ENCODE data around the gene ERAP2. TPM values are rescaled to one million over a fixed set of nuclear protein-coding genes. Genes with fewer than 3 reads are reported as not detected.

Gene ERAP2
- total RNA-seq, 1 donor from 2014 or later = not detected

- Mint-ChIP-seq H3K36me3 (ENCODE audit: unreplicated experiment) (no peaks in the 10 kb centered on the region), H3K9me3 (ENCODE audit: unreplicated experiment) (no peaks in the 10 kb centered on the region), H3K27me3 (ENCODE audit: unreplicated experiment) (no peaks in the 10 kb centered on the region), H3K4me1 (ENCODE audit: low read depth, unreplicated experiment) (no peaks in the 10 kb centered on the region), H3K4me3 (ENCODE audit: unreplicated experiment) (no peak overlapping the region), H3K27ac (ENCODE audit: unreplicated experiment) (no peak overlapping the region)
- TF ChIP-seq CTCF (IDR thresholded peaks at IDR 0.05; ENCODE audit: partially characterized antibody, unreplicated experiment) = no peak
- DNase-seq = no peak
Measured at GRCh38 chr5:96855031-96855872, 21.0 kb upstream of the ERAP2 start.

GRCh38 chr5:96856371-96856770 lies 19.9 kb upstream of the ERAP2 start:
- H3K36me3 Mint-ChIP-seq (ENCODE audit: unreplicated experiment) = no peaks in the 10 kb centered on the region
- H3K27me3 Mint-ChIP-seq (ENCODE audit: unreplicated experiment) = no peaks in the 10 kb centered on the region
- peaks cover 7% of the 10 kb centered on the region for H3K4me1 Mint-ChIP-seq (ENCODE audit: low read depth, unreplicated experiment)
- no peak for TF ChIP-seq CTCF (IDR thresholded peaks at IDR 0.05; ENCODE audit: partially characterized antibody, unreplicated experiment)
- no peak for DNase-seq
- H3K9me3 Mint-ChIP-seq (ENCODE audit: unreplicated experiment) = no peaks in the 10 kb centered on the region
- H3K4me3 Mint-ChIP-seq (ENCODE audit: unreplicated experiment) = no peak overlapping the region
- H3K27ac Mint-ChIP-seq (ENCODE audit: unreplicated experiment) = no peak overlapping the region

GRCh38 chr5:96857454-96857853 lies 18.8 kb upstream of the ERAP2 start:
- no peak for DNase-seq
- Mint-ChIP-seq H3K27ac (ENCODE audit: unreplicated experiment) (no peak overlapping the region), H3K4me3 (ENCODE audit: unreplicated experiment) (no peak overlapping the region), H3K36me3 (ENCODE audit: unreplicated experiment) (no peaks in the 10 kb centered on the region), H3K9me3 (ENCODE audit: unreplicated experiment) (no peaks in the 10 kb centered on the region), H3K4me1 (ENCODE audit: low read depth, unreplicated experiment) (peaks cover 7% of the 10 kb centered on the region), H3K27me3 (ENCODE audit: unreplicated experiment) (no peaks in the 10 kb centered on the region)
- TF ChIP-seq CTCF (IDR thresholded peaks at IDR 0.05; ENCODE audit: partially characterized antibody, unreplicated experiment) = no peak

GRCh38 chr5:96857924-96858323 lies 18.4 kb upstream of the ERAP2 start:
- Mint-ChIP-seq H3K4me3 (ENCODE audit: unreplicated experiment) (no peak overlapping the region), H3K27ac (ENCODE audit: unreplicated experiment) (no peak overlapping the region), H3K4me1 (ENCODE audit: low read depth, unreplicated experiment) (peaks cover 7% of the 10 kb centered on the region), H3K9me3 (ENCODE audit: unreplicated experiment) (no peaks in the 10 kb centered on the region), H3K27me3 (ENCODE audit: unreplicated experiment) (no peaks in the 10 kb centered on the region), H3K36me3 (ENCODE audit: unreplicated experiment) (no peaks in the 10 kb centered on the region)
- DNase-seq = no peak
- TF ChIP-seq CTCF (IDR thresholded peaks at IDR 0.05; ENCODE audit: partially characterized antibody, unreplicated experiment) = no peak

GRCh38 chr5:96859375-96859774 lies 16.9 kb upstream of the ERAP2 start:
- H3K4me1 Mint-ChIP-seq (ENCODE audit: low read depth, unreplicated experiment) = peaks cover 7% of the 10 kb centered on the region
- H3K27me3 Mint-ChIP-seq (ENCODE audit: unreplicated experiment) = no peaks in the 10 kb centered on the region
- no peaks in the 10 kb centered on the region for H3K9me3 Mint-ChIP-seq (ENCODE audit: unreplicated experiment)
- no peaks in the 10 kb centered on the region for H3K36me3 Mint-ChIP-seq (ENCODE audit: unreplicated experiment)
- no peak overlapping the region for H3K27ac Mint-ChIP-seq (ENCODE audit: unreplicated experiment)
- DNase-seq = no peak
- no peak overlapping the region for H3K4me3 Mint-ChIP-seq (ENCODE audit: unreplicated experiment)
- TF ChIP-seq CTCF (IDR thresholded peaks at IDR 0.05; ENCODE audit: partially characterized antibody, unreplicated experiment) = no peak

Measured in glutamatergic neuron (in vitro differentiated cells).